ENCODE data around the gene CHRNA4.
"Not testable (repeated sequence)": the region's sequence is repeated elsewhere in the genome, so short reads cannot be mapped to it uniquely, and the experiment has no call there.

DNA sequence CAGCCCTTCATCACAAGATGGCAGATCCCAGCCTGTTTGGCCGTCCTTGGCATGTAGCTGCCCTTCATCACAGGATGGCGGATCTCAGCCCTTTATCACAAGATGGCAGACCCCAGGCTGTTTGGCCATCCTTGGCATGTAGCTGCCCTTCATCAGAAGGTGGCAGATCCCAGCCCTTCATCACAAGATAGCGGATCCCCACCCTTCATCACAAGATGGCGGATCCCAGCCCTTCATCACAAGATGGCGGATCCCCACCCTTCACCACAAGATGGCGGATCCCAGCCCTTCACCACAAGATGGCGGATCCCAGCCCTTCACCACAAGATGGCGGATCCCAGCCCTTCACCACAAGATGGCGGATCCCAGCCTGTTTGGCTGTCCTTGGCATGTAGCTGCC, 26.1 kb downstream of the CHRNA4 start:
- TF ChIP-seq, protein P1, sequence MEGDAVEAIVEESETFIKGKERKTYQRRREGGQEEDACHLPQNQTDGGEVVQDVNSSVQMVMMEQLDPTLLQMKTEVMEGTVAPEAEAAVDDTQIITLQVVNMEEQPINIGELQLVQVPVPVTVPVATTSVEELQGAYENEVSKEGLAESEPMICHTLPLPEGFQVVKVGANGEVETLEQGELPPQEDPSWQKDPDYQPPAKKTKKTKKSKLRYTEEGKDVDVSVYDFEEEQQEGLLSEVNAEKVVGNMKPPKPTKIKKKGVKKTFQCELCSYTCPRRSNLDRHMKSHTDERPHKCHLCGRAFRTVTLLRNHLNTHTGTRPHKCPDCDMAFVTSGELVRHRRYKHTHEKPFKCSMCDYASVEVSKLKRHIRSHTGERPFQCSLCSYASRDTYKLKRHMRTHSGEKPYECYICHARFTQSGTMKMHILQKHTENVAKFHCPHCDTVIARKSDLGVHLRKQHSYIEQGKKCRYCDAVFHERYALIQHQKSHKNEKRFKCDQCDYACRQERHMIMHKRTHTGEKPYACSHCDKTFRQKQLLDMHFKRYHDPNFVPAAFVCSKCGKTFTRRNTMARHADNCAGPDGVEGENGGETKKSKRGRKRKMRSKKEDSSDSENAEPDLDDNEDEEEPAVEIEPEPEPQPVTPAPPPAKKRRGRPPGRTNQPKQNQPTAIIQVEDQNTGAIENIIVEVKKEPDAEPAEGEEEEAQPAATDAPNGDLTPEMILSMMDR (IDR thresholded peaks at IDR 0.05; ENCODE audit: low read depth, low read length) = not testable (repeated sequence)
- TF ChIP-seq EZH2phosphoT487 (IDR thresholded peaks at IDR 0.05; ENCODE audit: low read depth) = not testable (repeated sequence)

Data from OCI-LY3 (cell line).